Peyer's patch (tissue), 4 donors: ENCODE data around the gene ITPKB.

Source experiments
- CTCF ChIP-seq, 6 experiments: fragments of 450-650 bp in 4 of 6; fragments of 200-600 bp in 2 of 6; sonication (generic) in 1 of 6; IDR thresholded peaks; one replicate each; pipeline ENCODE4 v1.5.1; 2017 to 2019; ENCODE audit warnings: antibody characterized with exemption in 6 of 6, mild to moderate bottlenecking in 3 of 6, moderate library complexity in 1 of 6
- POLR2A ChIP-seq, 2 donors: fragments of 450-650 bp; IDR thresholded peaks; one replicate each; pipeline ENCODE4 v1.5.1; 2017; ENCODE audit warnings: antibody characterized with exemption in 2 of 2, mild to moderate bottlenecking in 2 of 2, moderate library complexity in 2 of 2

DNA sequence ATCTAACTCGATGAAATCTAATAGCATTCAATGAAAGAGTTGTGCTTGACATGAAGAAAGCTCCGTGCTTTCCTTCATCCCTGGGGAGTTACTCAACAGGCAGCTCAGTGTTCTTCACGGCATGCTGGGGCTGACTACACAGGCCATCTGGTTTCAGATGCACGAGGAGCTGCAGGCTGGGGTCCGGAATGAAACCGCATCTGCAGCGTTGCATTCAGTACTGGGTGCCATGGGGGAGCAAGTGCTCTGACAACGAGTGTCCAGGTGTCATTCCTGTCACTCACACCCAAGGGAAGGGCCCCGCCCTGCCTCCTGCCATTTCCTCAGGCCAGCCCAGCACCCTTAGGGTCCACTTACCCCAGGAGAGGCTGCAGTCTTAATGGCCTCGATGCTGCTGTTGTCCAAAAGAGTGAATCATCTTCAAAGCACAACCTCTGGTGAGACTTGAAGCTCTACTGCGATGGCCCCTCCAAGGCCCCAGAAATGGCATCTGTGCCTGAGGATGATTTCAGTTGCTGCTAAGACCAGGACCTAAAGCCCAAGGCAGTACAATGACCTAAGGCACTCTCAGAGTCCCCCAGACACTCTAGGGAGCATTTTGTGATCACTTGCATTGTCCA is 129.1 kb downstream of the ITPKB start:
- TF ChIP-seq CTCF (IDR thresholded peaks at IDR 0.05) (no peak), POLR2A (IDR thresholded peaks at IDR 0.05) (no peak)
